Pancreas (tissue), 10 donors: ENCODE results near the gene EZH2. TPM values are rescaled to one million over a fixed set of nuclear protein-coding genes. Genes with fewer than 3 reads are reported as not detected.

Source experiments
- ATAC-seq, 4 donors: fragments of 200-7000 bp; cut with Tn5 transposase; one replicate each; pipeline versions ENCODE4 v1.8.0 to v1.9.1; 2020; ENCODE audit warnings: mild to moderate bottlenecking in 4 of 4, moderate library complexity in 4 of 4
- DNase-seq, 6 donors: peaks; one replicate each; pipeline ENCODE4 v3.0.0-alpha.2; 2020
- FAIRE-seq: peaks from 2 replicates; lab custom pipeline; 2012; peaks lifted over from hg19 to GRCh38; lab: Jason Lieb, UNC
- H3K27ac ChIP-seq, 4 donors: fragments of 200-600 bp; sonication (generic); 1 replicate in 3 of 4; 2 replicates in 1 of 4; pipeline versions ENCODE4 v1.5.0 to v1.8.0; 2020
- H3K27me3 ChIP-seq, 4 donors: fragments of 200-600 bp; one replicate each; pipeline ENCODE4 v1.8.0; 2021
- H3K36me3 ChIP-seq, 3 donors: fragments of 200-600 bp; sonication (generic) in 1 of 3; one replicate each; pipeline versions ENCODE4 v1.5.0 to v1.8.0; 2020 to 2021
- H3K4me1 ChIP-seq, 3 donors: fragments of 200-600 bp; one replicate each; pipeline ENCODE4 v1.8.0; 2021
- H3K4me3 ChIP-seq, 4 donors: fragments of 200-600 bp; sonication (generic) in 2 of 4; one replicate each; pipeline versions ENCODE4 v1.5.0 to v1.8.0; 2020 to 2021
- H3K9me3 ChIP-seq, 4 donors: fragments of 200-600 bp; one replicate each; pipeline ENCODE4 v1.8.0; 2021
- WGBS, 2 donors: extraction: QIAGEN DNeasy Blood & Tissue Kit; methylation state at CpG; one replicate each; pipeline ENCODE4 v1.1.7; 2013; 5-methylcytosine and 5-hydroxymethylcytosine counted together
- intact Hi-C, 3 donors: fragments of 100-400 bp; cut with DNase I; formaldehyde crosslinking; loops; one replicate each; pipeline versions ENCODE4 v1.11.1 to v1.14.2; 2022
- polyA plus RNA-seq, 2 donors: library from polyadenylated mRNA; stranded (reverse); fragments of 200-250 nt; gene quantifications; one replicate each; pipeline ENCODE4 v1.2.3, GENCODE V29; 2013
- total RNA-seq, 6 donors: library from RNA; stranded (reverse); fragmentation: NEBNext Ultra II Directional in 4 of 6; extraction: Animal tissue kit (Norgen Biotek cat#: 25700) in 4 of 6; gene quantifications; one replicate each; pipeline versions ENCODE4 v1.2.1 to v1.2.4, GENCODE V29; 2021 to 2023
- TF ChIP-seq, protein P1 (sequence below), 4 donors: fragments of 200-600 bp; sonication (generic) in 3 of 4; IDR thresholded peaks; one replicate each; pipeline versions ENCODE4 v1.5.0 to v1.8.0; 2021; ENCODE audit warnings: antibody characterized with exemption in 4 of 4
- donor health status: healthy with polysubstance abuse.
- donor health status: DM: no; HTN: no; CAD: no; lungs with moderate emphysema.
- donor health status: DM: no; HTN: no; CAD: no.
- donor health status: control.
- donor health status: control.
- donor health status: Bipolar disorder and iron deficiency.
- donor health status: DM: yes; HTN: yes; CAD: no.
- donor health status: DM: no; HTN: no; CAD: no.
- donor health status: DM: no; HTN: no; CAD: no.
- donor health status: DM: yes; HTN: yes; CAD: no.

The EZH2 gene
- total and polyA plus RNA-seq, 8 donors = 2.4 to 4.3 (median 3.2) TPM

DNA sequence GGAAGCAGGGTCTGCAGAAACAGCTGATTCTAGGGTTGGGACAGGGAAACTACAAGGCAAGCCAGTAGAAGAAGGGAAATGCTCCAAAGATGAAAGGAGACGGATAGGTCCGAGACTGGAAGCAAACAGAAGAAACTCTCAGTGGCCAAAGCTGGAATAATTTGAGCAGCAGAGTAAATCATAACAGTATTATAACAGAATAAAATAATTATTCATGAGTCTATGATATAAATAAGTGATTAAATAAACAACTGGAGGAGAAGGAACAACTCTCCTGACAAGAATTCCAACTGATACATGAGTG, 27.6 kb downstream of the EZH2 start:
- Histone ChIP-seq H3K27ac (no peak overlapping the region), H3K27me3 (no peaks in the 10 kb centered on the region), H3K36me3 (no peaks in the 10 kb centered on the region), H3K4me1 (no peaks in the 10 kb centered on the region), H3K9me3 (no peaks in the 10 kb centered on the region), H3K4me3 (no peak overlapping the region)
- 74 to 86% methylated on average over 2 of the region's 2 CpGs for WGBS, 2 donors
- TF ChIP-seq, protein P1, sequence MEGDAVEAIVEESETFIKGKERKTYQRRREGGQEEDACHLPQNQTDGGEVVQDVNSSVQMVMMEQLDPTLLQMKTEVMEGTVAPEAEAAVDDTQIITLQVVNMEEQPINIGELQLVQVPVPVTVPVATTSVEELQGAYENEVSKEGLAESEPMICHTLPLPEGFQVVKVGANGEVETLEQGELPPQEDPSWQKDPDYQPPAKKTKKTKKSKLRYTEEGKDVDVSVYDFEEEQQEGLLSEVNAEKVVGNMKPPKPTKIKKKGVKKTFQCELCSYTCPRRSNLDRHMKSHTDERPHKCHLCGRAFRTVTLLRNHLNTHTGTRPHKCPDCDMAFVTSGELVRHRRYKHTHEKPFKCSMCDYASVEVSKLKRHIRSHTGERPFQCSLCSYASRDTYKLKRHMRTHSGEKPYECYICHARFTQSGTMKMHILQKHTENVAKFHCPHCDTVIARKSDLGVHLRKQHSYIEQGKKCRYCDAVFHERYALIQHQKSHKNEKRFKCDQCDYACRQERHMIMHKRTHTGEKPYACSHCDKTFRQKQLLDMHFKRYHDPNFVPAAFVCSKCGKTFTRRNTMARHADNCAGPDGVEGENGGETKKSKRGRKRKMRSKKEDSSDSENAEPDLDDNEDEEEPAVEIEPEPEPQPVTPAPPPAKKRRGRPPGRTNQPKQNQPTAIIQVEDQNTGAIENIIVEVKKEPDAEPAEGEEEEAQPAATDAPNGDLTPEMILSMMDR (IDR thresholded peaks at IDR 0.05) = peak in 1 of 4 donors; percentile 8
- no peak for DNase-seq
- ATAC-seq = no peak
- FAIRE-seq = no peak
- intact Hi-C loops = loop anchor here in 1 of 3 donors (10.0 kb wide), 1 partner anchor 108 kb away; no protein-coding TSS in a partner anchor

DNA sequence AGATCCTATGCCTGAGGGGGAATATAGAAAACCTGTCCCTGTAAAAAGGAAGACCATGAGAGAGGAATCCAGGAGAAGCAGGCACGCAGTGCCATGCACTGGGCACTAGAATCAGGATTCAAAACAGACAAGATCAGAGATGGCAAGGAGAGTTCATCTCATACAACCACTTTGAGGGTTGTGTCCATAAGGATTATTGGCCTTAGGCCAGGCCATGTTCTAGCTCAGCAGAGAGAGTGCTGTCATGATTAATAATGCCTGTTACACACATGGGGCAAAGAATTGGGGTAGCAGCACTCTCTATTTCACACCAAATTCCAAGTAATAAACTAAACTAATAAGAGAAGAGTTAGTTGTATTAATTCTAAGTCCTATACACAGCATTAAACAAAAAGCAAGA, 29.1 kb downstream of the EZH2 start:
- Histone ChIP-seq H3K36me3 (no peaks in the 10 kb centered on the region), H3K4me3 (no peak overlapping the region), H3K9me3 (no peaks in the 10 kb centered on the region), H3K4me1 (no peaks in the 10 kb centered on the region), H3K27ac (no peak overlapping the region), H3K27me3 (no peaks in the 10 kb centered on the region)
- ATAC-seq = no peak
- DNase-seq = no peak
- FAIRE-seq = no peak
- WGBS, 2 donors = 98 to 100% methylated on average over 1 of the region's 1 CpG
- intact Hi-C loops = loop anchor here in 1 of 3 donors (10.0 kb wide), 1 partner anchor 110 kb away; no protein-coding TSS in a partner anchor
- TF ChIP-seq, protein P1 (IDR thresholded peaks at IDR 0.05) = no peak

DNA sequence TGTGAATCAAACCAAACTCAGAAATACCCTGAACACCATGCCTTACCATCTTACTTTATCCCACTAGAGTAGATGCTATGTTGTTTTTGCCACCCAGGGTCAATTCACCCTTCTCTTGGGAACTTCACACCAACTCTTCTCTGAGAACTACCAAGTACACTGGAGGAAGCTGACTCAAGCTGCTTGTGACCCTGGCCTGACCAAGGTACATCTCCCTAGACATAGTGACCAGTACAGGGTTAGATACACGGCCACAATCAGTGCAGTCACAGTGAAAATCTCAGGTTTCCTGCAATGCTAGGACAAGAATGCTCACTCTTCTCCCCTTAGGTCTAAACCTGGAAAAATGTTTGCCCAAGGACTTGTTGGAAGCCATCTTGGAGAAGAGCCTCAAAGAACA, 31.8 kb downstream of the EZH2 start:
- H3K36me3 ChIP-seq = no peaks in the 10 kb centered on the region
- FAIRE-seq (no peak), DNase-seq (no peak), ATAC-seq (no peak)
- H3K4me1 ChIP-seq = peaks cover 0 to 3% (median 0%) of the 10 kb centered on the region in 3 donors
- whole genome bisulfite sequencing, 2 donors = 87 to 90% methylated on average over 1 of the region's 1 CpG
- intact Hi-C loops = loop anchor here in 1 of 3 donors (10.0 kb wide), 1 partner anchor 113 kb away; no protein-coding TSS in a partner anchor
- no peak overlapping the region for H3K27ac ChIP-seq
- TF ChIP-seq, protein P1 (IDR thresholded peaks at IDR 0.05) = no peak
- no peaks in the 10 kb centered on the region for H3K27me3 ChIP-seq
- no peaks in the 10 kb centered on the region for H3K9me3 ChIP-seq
- no peak overlapping the region for H3K4me3 ChIP-seq

DNA sequence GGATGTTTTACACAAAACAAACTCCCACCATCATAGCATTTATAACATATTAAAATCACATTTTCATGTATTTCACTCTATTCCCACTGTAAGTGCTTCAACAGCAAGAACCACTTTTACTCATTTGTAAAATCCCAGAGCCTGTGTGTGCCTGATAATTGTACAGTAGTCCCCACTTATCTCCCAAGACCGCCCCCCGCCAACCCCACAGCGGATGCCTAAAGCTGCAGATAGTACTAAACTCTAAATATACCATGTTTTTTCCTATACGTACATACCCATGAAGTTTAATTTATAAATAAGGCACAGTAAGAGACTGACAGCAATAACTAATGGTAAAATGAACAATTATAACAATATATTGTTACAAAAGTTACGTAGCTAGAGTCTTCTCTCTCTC, 33.5 kb downstream of the EZH2 start:
- Histone ChIP-seq H3K27me3 (no peaks in the 10 kb centered on the region), H3K27ac (no peak overlapping the region), H3K4me3 (no peak overlapping the region), H3K9me3 (no peaks in the 10 kb centered on the region), H3K36me3 (no peaks in the 10 kb centered on the region), H3K4me1 (peaks cover 0 to 3% (median 0%) of the 10 kb centered on the region in 3 donors)
- no peak for FAIRE-seq
- 96 to 99% methylated on average over 5 of the region's 5 CpGs for WGBS, 2 donors
- DNase-seq = no peak
- no peak for ATAC-seq
- intact Hi-C loops = loop anchor here in 1 of 3 donors (10.0 kb wide), 1 partner anchor 114 kb away; no protein-coding TSS in a partner anchor
- TF ChIP-seq, protein P1 (IDR thresholded peaks at IDR 0.05) = no peak

DNA sequence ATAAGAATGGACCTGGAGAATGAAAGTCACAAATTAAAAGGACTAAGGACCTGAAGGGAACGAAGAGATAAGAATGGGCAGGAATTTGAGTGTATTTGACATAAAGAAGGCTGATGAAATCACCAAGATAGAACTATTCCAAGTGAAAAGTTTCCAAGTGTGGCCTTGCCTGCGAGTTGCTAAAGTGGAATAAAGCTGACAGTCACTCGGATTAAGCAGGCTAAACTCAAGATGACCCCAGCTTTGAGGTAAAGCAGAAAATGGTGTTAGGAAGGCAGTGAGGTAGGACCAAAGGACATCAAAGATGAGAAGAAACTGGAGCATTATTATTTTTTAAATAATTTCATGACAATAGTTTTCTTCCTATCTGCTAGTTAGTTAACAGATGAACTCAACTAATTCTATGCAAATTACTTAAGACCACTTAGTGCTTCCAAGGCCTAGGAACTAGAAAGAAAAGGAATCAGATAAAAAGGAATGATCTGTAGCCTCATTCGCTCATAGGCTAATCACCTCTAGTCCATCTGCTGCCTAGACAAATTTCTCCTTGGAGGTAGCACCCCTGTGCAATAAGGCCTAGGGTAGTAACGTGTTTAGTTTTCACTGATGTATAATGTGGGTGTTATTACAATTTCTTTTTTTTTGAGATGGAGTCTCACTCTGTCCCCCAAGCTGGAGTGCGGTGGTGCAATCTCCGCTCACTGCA, 34.5 kb downstream of the EZH2 start:
- Histone ChIP-seq H3K9me3 (no peaks in the 10 kb centered on the region), H3K27ac (no peak overlapping the region), H3K4me3 (no peak overlapping the region), H3K4me1 (peaks cover 0 to 6% (median 0%) of the 10 kb centered on the region in 3 donors), H3K36me3 (no peaks in the 10 kb centered on the region), H3K27me3 (no peaks in the 10 kb centered on the region)
- ATAC-seq (no peak), DNase-seq (no peak), FAIRE-seq (no peak)
- 63 to 71% methylated on average over 7 of the region's 7 CpGs for WGBS, 2 donors
- TF ChIP-seq, protein P1 (IDR thresholded peaks at IDR 0.05) = no peak
- intact Hi-C loops = loop anchor here in 1 of 3 donors (10.0 kb wide), 1 partner anchor 115 kb away; no protein-coding TSS in a partner anchor
